GM19328 (cell line): ENCODE data around the gene MPP4.

Experiments
- ATAC-seq: cut with Tn5 transposase; IDR thresholded peaks from one replicate; pipeline ENCODE4 v1.9.1; 2021; ENCODE audit warnings: mild to moderate bottlenecking, moderate library complexity; ENCODE audit not compliant: unreplicated experiment

The MPP4 gene, protein sequence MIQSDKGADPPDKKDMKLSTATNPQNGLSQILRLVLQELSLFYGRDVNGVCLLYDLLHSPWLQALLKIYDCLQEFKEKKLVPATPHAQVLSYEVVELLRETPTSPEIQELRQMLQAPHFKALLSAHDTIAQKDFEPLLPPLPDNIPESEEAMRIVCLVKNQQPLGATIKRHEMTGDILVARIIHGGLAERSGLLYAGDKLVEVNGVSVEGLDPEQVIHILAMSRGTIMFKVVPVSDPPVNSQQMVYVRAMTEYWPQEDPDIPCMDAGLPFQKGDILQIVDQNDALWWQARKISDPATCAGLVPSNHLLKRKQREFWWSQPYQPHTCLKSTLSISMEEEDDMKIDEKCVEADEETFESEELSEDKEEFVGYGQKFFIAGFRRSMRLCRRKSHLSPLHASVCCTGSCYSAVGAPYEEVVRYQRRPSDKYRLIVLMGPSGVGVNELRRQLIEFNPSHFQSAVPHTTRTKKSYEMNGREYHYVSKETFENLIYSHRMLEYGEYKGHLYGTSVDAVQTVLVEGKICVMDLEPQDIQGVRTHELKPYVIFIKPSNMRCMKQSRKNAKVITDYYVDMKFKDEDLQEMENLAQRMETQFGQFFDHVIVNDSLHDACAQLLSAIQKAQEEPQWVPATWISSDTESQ

DNA sequence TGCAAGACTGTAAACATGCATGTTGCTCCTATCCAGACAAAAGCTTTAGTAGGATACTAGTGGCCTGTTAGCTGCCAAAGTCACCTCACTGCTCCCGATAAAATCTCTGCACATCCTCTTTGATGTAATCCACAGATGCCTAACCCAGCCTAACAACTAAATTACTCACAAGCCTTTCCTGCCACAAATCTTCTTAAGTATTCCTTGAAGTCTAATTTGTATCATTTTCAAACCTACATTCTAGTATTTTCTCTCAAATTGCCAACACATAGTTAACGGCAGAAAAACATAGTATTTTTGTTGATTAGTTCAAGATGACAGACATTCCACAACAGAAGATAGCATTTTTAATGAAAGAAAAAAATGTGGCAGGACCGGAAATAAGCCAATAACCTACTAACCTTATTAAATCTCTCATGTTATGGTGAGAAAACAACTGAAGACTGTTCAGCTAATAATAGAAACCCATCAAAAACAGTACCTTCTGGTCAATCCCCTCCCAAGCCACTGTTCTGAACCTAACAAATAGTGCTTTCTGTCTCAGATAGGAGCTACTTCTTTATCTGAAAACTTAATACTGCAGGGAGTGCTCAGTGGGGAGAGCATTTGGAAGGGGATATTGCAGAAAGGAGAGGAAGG is at the start of gene MPP4:
MPP4 (minus strand) TSS at position 57 of the 639 bp plus-strand sequence. CDS start 4,690 bp downstream, outside the sequence.
- ATAC-seq = no peak

DNA sequence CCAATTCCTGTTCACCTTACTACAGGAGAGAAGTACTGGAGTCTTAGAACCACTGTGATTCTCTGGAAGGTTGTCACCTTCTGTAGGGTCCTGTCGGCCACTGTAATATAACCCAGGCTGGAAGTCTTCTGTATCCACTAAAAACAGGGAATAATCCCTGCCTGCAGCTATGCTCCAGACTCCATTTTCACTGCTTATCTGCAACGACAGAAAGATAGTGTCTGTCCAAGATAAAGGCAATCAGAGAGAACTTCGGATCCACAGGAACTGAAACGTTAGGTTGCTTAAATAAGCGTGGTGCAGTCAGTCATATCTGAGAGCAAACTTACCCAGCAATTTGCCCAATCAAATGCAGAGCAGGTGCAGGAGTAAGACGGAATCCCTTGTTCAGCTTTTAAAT is 48.1 kb upstream of the MPP4 start:
- no peak for ATAC-seq

DNA sequence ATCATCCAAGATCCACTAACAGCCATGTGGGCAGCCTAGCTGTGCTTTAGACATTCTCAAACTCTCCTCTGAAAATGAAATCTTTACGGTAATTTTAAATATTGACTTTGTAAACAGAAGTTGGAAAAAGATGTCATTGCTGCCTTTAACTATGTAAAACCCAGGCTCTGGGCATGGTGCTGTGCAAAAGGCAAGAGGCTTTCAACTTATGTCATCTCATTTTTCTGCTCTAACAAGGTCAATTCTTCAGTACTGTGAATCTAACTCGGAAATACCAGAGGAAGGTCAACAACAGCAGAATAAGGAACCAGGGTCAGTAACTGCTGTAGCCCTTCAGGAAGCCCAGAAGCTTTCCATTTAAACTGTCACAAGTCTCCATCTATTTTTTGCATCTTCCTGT is 37.0 kb upstream of the MPP4 start:
- ATAC-seq = no peak

DNA sequence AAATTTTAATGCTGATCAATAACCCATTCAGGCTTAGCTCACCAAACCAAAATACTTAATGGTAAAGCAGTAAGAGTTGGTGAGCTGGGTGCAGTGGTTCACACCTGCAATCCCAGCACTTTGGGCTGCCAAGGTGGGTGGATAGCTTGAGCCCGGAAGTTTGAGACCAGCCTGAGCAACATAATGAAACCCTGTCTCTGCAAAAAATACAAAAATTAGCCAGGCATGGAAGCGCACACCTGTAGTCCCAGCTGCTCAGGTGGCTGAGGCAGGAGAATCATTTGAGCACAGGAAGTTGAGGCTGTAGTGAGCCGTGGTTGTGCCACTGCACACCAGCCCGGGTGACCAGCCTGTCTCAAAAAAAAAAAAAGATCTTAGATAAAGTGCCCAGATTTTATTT is 35.7 kb upstream of the MPP4 start:
- no peak for ATAC-seq

DNA sequence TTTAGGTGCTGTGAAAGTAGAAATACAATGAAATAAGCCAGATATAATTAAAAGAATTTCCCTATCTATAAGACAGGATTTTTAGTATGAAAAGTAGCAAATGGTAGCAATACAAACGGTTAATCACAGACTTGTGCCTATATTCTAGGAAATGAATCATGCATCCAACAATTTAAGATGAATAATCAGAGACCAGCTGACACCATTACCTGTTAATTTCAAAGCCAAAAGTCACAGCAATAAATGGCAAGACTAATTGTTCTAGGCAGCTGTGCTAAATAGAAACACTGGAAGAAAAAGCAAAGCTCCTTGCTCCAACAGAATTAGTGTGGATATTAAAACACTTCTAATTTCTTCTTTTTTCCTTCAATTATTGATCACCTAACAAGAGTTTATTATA is 35.1 kb upstream of the MPP4 start:
- no peak for ATAC-seq

- no peak for ATAC-seq
These were observed 32.3 kb upstream of the MPP4 start for GRCh38 chr2:201730651-201731285.

DNA sequence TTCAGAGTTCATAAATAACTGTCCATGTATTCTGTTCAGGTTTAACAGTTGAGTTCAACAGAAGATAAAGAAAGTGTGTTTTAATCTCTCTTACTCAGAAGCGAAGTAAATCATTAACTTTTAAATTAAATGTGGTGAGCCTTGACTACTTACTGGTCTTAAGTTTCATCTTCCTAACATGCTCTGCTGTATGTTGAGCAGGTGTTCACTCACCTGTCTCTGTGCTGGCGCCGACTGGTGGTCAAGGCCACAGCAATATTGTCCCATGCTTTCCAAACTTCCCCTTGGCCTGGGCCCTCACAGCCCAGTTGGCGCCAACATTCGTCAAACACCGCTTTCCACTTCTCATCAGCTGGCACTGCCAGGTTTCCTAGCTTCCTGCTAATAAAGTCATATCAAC is 17.0 kb upstream of the MPP4 start:
- no peak for ATAC-seq

- no peak for ATAC-seq
These were observed 14.3 kb upstream of the MPP4 start for GRCh38 chr2:201712726-201713125.

- ATAC-seq = no peak
These were observed 11.3 kb upstream of the MPP4 start for GRCh38 chr2:201709747-201710146.

DNA sequence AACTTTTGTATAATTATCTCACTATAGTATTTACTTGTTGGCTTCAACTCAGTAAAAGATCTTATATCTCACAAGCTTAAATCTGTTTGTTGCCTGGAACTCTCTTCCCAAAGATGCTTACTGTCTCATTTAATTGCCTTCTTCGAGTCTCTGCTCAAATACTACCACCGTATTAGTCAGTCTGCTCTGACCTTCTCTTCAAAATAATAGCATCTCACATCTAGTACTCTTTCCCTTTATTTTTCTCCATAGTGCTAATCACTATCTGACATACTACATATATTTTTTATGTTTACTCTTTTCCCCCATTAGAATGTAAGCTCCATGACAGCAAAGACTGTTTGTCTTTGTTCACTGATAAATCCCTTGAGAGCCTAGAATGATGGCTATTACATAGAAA is 10.6 kb upstream of the MPP4 start:
- ATAC-seq = no peak

- ATAC-seq = no peak
These were observed 9.3 kb upstream of the MPP4 start for GRCh38 chr2:201707753-201708152.

DNA sequence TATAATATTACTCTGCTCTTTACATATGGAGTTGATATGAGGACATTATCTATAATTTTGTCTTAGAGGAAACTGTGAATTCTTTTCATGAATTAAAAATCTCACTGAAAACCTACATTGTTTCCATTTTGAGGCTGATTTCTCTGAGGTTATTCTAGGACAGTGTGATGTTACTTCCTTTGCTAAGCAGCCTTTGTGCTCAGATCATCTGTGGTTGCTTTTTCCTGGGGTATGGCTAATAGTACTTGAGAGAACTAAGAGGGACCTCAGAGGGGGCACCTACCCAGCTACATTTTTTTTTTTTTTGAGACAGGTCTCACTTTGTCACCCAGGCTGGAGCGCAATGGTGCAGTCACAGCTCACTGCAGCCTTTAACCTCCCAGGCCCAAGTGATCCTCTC is 8.7 kb upstream of the MPP4 start:
- no peak for ATAC-seq

DNA sequence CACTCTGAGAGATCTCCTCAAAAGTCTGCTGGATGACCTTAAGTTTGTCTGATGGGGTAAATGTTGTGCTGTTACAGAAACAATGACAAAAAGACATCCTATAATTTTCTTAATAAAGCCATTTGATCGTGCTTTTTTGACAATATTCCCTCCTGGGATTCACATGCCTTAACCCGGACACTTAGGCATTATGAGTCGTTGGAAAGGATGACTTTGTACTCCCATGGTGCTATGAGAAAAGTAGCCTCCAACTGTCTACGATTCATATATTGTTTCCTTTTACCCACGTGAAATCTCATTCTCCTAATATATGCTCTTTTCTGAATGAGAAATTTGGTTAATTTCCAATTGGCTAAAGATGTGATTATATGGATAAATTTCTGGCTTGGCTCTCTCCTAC is 6.1 kb upstream of the MPP4 start:
- ATAC-seq = no peak

DNA sequence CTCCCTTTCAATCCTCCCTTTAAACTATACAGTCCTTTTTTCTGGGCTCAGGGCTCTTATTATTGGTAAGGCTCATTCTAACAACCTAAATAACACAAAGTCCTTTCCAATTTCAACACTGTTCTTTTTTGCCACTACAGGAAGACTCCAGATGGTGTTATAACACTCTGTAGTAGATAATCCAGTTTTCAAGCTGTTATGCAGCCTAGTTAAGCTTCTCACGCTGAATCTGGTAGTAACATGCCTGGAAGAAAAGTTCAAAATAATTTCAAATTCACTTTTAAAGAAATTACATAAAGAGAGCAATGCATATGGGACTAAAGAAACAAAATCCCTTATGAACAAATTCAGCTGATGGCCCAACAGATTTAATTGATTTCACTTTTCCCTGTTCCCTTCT is 3.2 kb upstream of the MPP4 start:
- no peak for ATAC-seq

DNA sequence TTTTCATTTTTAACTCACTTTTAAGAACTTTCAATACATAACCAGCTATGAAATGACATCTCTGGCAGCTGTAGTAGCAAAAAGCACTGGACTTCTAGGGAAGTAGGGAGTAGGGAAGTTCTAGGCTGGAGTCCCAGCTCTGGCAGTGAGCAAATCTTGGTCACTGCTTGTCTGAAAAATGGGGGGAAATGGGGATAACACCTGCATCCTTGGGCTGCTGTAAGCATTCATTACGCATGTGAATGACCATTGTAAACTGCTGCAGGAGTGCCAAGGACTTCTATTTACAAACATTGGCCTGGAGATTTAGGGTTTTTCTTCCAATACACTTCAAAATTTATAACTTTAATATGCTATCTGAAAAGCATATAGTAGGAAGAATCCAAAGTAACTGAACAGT is 972 bp upstream of the MPP4 start:
- no peak for ATAC-seq

GRCh38 chr2:201697899-201698298 is 545 bp downstream of the MPP4 start:
- no peak for ATAC-seq

GRCh38 chr2:201696151-201696659 is 2.2 kb downstream of the MPP4 start:
- ATAC-seq = no peak

GRCh38 chr2:201685156-201685555 is 13.3 kb downstream of the MPP4 start:
- ATAC-seq = no peak

GRCh38 chr2:201680743-201681142 is 17.7 kb downstream of the MPP4 start:
- ATAC-seq = no peak

DNA sequence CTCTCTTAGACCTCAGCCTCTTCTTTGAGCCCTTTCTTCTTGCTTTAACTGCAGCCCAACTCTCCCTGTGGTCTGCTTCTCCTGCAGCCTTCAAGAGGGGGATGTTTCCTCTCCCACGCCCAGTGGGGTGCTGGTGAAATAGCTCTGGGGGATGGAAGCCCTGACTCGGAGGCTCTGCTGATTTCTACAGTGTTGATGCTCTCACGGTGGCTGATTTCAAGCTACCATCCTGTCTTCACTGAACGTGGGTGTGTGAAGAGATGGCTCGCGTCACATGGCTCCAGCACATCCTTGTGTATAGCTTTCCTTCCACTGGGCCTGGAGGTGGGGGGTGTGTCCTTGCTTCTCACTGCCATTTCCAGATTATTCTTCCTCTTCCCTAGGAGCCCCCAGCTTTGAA is 20.0 kb downstream of the MPP4 start:
- no peak for ATAC-seq

GRCh38 chr2:201675454-201675853 is 23.0 kb downstream of the MPP4 start:
- no peak for ATAC-seq
